Activated T-cell treated with anti-CD3 and anti-CD28 coated beads, Interleukin-2, amount 50 U/mL, for 24 hours (primary cell): ENCODE results near the gene TNS1.

ENCODE experiments used
- DNase-seq: peaks from one replicate; pipeline ENCODE4 v3.0.0-alpha.2; 2020
- H3K27ac Mint-ChIP-seq: 2 replicates; pipeline ENCODE4 v1.8.0; 2020; ENCODE audit warnings: mild to moderate bottlenecking, mixed read lengths
- H3K27me3 Mint-ChIP-seq: 2 replicates; pipeline ENCODE4 v1.8.0; 2020; ENCODE audit warnings: mixed read lengths
- H3K36me3 Mint-ChIP-seq: 2 replicates; pipeline ENCODE4 v1.8.0; 2020; ENCODE audit warnings: low read depth, mixed read lengths
- H3K4me1 Mint-ChIP-seq: 2 replicates; pipeline ENCODE4 v1.8.0; 2020; ENCODE audit warnings: low read depth, mixed read lengths
- H3K4me3 Mint-ChIP-seq: 2 replicates; pipeline ENCODE4 v1.8.0; 2020; ENCODE audit warnings: mild to moderate bottlenecking, moderate library complexity, mixed read lengths
- H3K9me3 Mint-ChIP-seq: 2 replicates; pipeline ENCODE4 v1.8.0; 2020; ENCODE audit warnings: mixed read lengths

Gene TNS1

DNA sequence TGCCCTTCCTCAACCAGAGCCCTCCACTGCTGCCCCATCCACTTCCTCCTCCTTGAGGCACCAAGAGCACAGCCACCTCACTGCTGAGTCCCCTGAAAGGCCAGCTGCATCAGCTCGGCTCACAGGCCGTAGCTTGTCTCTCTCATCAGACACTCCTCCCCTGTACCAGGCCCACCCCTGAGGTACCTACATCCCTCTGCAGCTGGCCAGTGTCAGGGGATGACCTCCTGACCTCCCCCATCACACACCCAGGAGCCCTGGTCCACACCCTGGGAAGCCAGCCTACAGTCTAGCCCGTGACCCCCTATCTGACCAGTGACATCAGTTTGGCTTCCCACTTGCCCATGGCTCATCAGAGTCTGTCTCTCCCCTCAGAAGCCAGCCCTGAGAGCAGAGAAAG, 205.6 kb downstream of the TNS1 start:
- no peaks in the 10 kb centered on the region for H3K9me3 Mint-ChIP-seq
- no peak overlapping the region for H3K27ac Mint-ChIP-seq
- no peaks in the 10 kb centered on the region for H3K4me1 Mint-ChIP-seq
- H3K27me3 Mint-ChIP-seq, result no peaks in the 10 kb centered on the region
- peak; percentile 9 for DNase-seq
- H3K36me3 Mint-ChIP-seq, result no peaks in the 10 kb centered on the region
- no peak overlapping the region for H3K4me3 Mint-ChIP-seq

DNA sequence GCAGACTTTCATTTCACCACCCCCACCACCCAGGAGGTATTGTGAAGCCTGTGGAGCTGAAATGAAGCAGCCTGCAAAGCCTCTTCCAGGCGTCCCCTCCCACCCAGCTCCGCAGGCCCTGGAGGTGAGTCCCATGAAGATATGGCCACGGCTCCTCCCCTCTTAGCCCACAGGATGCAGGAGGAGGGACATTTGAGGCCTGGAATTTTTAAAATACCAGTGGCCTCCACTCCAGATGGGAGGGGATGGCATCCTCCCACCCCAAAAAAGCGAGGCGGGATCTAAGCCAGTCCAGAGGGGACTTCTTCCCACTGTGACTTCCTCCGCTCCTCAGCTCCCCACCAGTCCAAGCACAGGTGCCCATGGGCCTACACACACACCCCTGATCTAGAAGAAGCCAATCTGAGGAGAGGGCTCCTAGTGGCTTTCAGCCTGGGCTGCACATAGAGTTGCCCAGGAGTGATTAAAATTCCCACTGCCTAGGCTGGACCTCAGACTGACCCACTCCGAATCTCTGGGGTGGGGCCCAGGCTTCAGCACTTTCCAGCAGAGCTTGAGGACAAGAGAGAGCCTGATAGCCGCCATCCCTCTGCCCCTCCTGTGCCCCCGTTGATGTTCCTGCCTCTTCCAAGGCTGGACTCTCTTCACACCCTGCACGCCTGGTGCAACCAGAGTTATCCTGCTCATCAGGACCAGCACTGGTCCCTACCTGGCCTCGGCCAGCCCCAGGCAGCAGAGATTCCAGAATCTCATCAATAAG, 206.9 kb downstream of the TNS1 start:
- Mint-ChIP-seq H3K36me3 (no peaks in the 10 kb centered on the region), H3K4me1 (no peaks in the 10 kb centered on the region), H3K4me3 (no peak overlapping the region), H3K27me3 (no peaks in the 10 kb centered on the region), H3K9me3 (no peaks in the 10 kb centered on the region), H3K27ac (no peak overlapping the region)
- peak; percentile 0 for DNase-seq

DNA sequence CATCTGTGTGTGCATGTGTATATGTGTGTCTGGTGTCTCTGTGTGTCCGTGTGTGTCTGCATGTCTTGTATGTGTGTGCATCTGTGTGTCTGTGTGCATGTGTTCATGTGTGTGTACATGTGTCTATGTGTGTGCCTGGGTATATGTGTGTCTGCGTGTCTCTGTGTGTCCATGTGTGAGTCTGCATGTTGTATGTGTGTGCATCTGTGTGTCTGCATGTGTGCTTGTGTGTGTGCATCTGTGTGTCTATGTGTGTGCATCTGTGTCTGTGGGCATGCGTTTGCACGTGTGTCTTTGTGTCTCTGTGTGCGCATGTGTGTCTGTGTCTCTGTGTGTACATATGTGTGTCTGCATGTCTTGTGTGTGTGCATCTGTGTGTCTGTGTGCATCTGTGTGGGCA, 207.7 kb downstream of the TNS1 start:
- no peak overlapping the region for H3K27ac Mint-ChIP-seq

DNA sequence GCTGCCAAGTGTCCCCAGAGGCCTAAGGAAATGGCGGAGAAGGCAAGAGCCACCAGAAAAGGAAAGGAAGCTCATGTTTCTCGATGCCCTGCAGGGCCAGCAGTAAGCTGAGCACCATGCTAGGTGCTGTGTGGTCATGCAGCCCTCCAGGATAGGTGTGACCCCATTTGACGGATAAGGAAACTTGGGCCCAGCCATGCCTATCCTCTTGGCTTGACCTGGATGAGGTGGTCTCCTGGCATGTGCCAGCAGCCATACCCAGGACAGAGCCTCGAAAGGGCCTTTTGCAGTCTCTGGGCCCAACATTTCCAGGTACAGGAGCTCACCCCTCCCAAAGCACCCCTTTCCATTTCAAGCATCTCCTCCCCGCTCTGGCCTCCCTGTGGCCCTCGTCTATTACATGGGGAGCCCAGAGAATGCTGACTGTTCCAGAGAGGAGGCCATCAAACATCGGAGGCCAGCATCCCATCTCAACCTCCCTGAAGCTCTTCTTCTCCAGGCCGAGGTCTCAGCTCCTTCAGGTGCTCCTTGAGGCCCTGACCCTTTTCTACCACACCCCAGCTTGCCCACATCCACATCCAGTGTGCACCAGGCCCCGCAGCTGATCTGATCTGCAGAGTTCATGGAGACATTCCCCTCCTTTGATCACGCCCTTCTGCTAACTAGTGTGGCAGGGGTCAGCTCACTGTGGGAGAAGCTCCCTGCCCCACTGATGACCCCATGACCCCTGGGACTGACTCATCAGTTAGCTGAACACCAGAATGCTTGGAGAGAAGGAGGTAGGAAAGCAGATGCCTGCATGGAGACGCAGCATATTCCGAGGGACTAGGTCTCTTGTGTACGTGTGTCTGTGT, 208.4 kb downstream of the TNS1 start:
- Mint-ChIP-seq H3K27ac (no peak overlapping the region), H3K4me3 (no peak overlapping the region), H3K9me3 (no peaks in the 10 kb centered on the region), H3K4me1 (peaks cover 9% of the 10 kb centered on the region), H3K27me3 (no peaks in the 10 kb centered on the region), H3K36me3 (no peaks in the 10 kb centered on the region)
- no peak for DNase-seq

More for the DNA sequence above, 207.7 kb downstream of the TNS1 start:
- DNase-seq, result no peak
- Mint-ChIP-seq H3K9me3 (no peaks in the 10 kb centered on the region), H3K4me1 (peaks cover 8% of the 10 kb centered on the region), H3K27me3 (no peaks in the 10 kb centered on the region), H3K36me3 (no peaks in the 10 kb centered on the region), H3K4me3 (no peak overlapping the region)

DNA sequence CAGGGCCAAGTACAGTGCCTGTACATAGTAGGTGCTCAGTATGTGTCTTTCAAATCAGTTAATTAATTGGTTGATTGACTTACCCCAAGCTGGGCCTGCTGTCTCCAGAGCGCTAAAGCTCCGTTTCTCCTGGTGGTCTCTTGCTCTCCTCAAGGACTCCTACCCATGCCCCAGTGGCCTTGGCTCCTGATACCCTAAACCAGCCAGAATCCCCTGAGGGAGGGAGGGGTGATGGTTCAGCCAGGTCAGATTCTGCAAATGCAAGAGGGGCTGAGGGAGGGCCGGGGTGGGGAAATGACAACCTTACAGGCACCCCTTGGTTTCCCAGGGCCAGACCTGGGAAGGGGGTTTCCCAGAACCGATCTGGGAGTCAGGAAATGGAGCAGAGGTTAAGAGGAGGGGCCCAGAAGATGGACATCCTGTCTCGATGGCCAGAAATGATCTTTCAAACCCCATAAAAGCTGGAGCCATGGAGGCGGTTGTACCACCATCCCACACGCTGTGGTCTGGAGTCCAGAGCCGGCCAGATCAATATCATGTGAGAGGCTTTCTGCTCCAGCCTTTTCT, 209.1 kb downstream of the TNS1 start:
- H3K4me3 Mint-ChIP-seq, result no peak overlapping the region
- DNase-seq, result no peak
- peaks cover 16% of the 10 kb centered on the region for H3K4me1 Mint-ChIP-seq
- no peak overlapping the region for H3K27ac Mint-ChIP-seq
- no peaks in the 10 kb centered on the region for H3K36me3 Mint-ChIP-seq
- no peaks in the 10 kb centered on the region for H3K9me3 Mint-ChIP-seq
- no peaks in the 10 kb centered on the region for H3K27me3 Mint-ChIP-seq

DNA sequence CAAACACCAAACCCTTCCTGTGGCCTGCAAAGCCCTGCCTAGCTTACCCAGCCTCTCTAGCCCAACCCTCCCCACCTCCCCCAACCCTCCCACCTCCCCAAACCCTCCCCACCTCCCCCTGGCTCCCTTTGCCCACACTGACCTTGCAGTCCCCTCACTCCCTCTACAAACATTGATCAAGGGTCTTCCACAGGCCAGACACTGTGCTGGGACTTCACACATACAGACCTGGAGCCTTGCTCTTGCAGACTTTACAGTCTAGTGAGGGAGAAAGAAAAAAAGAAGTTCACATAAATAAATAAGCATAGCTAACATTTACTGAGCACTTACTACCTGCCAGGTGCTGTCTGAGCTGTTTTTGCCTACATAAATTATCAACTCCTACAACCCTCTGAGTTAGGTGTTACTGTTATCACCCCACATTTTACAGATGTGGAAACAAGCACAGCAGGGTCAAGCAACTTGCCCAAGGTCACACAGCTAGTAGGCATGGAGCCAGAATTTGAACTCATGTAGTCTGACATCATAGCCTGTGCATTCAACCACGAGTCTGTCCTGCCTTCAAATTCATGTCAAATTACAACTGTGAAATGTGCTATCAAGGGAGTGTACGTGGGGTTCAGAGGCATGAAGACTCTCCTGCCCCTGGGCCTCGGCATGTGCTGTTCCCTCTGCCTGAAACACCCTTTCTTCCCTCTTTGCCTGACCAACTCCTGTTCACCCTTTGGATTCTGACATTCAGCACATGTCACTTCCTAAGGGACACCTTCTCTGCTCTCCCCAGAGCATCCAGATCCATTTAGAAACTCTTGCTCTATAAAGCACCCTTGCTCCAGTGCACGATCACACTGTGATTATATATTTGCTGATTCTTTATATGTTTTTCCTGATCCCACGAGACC, 209.9 kb downstream of the TNS1 start:
- no peak overlapping the region for H3K4me3 Mint-ChIP-seq
- DNase-seq, result no peak
- no peaks in the 10 kb centered on the region for H3K27me3 Mint-ChIP-seq
- no peaks in the 10 kb centered on the region for H3K9me3 Mint-ChIP-seq
- H3K36me3 Mint-ChIP-seq, result no peaks in the 10 kb centered on the region
- peaks cover 19% of the 10 kb centered on the region for H3K4me1 Mint-ChIP-seq
- H3K27ac Mint-ChIP-seq, result no peak overlapping the region

DNA sequence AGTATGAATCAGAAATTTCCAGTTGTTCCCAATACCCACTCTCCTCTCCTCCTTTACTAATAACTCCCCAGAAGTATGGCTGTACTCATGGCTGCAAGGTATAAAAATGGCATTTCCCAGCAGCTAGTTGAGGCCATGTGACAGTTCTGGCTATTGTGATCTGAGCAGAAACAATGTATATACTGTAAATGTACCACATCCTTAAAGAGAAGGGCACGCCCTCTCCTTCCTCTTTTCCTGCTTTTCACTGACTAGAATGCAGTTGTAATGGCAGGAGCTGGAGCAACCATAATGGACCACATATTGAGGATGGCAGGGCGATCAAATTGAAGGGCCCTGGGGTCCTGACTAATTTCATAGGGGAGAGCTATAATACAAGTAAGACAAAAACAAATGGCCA, 211.2 kb downstream of the TNS1 start:
- no peaks in the 10 kb centered on the region for H3K36me3 Mint-ChIP-seq
- no peaks in the 10 kb centered on the region for H3K9me3 Mint-ChIP-seq
- peaks cover 19% of the 10 kb centered on the region for H3K4me1 Mint-ChIP-seq
- DNase-seq, result no peak
- no peaks in the 10 kb centered on the region for H3K27me3 Mint-ChIP-seq
- no peak overlapping the region for H3K4me3 Mint-ChIP-seq
- H3K27ac Mint-ChIP-seq, result no peak overlapping the region

DNA sequence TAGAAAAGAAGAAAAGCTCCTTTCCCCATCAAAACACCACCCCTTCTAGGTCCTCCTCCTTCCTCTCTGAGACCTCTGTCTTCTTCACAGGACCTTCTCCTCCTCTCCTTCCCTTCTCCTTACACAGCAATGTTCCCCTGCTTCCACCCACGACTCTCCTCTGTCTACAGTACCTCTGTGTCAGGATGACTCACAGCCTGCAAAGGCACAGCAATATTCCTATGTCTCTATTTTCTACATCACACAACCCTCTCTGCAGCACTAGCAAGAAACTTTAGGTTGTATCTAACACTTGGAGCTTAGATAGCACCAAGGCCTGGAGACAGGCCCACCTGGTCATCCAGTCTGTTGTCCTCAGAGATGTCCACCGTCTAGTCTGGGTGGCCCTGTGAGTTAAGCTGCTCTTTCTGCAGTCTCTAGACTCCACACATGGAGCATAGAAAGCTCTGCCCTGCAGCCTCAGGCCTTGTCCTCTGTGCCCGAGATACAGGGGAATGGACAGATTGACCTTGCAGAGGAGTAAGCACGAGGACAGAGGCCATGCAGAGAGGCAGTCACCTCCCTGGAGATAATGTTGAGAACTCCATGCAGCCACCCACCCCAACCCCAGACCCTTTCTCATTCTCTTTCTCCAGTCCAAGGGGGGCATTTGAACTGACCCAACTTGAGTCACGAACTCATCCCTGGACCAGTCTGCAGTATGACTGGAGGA, 212.0 kb downstream of the TNS1 start:
- Mint-ChIP-seq H3K4me1 (peaks cover 19% of the 10 kb centered on the region), H3K9me3 (no peaks in the 10 kb centered on the region), H3K27me3 (no peaks in the 10 kb centered on the region), H3K4me3 (peak overlapping the region; percentile 73), H3K27ac (peak overlapping the region; percentile 15), H3K36me3 (no peaks in the 10 kb centered on the region)
- DNase-seq, result no peak

DNA sequence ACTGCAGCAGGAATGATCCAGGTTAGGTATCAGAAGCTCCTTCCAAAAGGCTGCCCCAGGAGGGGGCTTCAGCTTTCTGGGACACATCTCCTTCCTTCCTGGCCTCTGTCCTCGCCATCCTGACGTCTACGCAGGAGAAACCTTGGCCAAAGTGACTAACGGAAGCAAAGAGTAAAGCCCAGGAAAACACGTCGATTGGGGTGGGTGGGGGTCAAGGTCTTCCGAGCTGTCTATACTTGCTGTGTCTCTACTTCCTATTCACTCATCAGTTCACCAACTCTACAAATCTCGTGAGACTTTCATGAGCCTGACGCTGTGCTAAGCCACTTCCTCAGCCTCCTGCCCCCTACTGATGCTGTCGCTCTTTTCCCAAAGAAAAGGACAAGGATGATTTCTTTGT, 212.6 kb downstream of the TNS1 start:
- Mint-ChIP-seq H3K4me1 (peaks cover 22% of the 10 kb centered on the region), H3K4me3 (peak overlapping the region; percentile 73), H3K36me3 (no peaks in the 10 kb centered on the region), H3K9me3 (no peaks in the 10 kb centered on the region), H3K27me3 (no peaks in the 10 kb centered on the region), H3K27ac (peak overlapping the region; percentile 22)
- DNase-seq, result peak; percentile 40

DNA sequence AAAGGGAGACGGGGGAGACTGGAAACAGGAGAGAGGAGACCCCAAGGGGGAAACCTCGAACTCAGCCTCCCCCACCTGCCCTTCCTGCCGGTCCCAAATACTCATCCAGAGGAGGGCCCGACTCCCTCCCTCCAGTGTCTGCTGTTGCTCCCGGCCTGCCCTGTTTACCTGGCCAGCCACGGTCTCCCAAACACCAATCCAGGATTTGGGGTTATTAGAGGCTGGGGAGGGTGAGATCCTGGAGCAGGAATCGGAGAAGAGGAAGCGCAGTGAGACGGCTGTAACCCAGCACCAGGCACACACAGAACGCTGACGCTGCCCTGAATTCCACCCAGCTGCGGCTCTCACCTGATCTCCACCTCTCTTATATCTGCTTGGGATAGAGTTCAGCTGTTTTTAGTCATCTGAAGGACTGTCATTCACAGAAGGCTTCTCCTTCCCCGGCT, 213.0 kb downstream of the TNS1 start:
- H3K9me3 Mint-ChIP-seq, result no peaks in the 10 kb centered on the region
- H3K4me3 Mint-ChIP-seq, result peak overlapping the region; percentile 73
- peaks cover 23% of the 10 kb centered on the region for H3K4me1 Mint-ChIP-seq
- DNase-seq, result peak; percentile 40
- no peaks in the 10 kb centered on the region for H3K27me3 Mint-ChIP-seq
- no peaks in the 10 kb centered on the region for H3K36me3 Mint-ChIP-seq
- H3K27ac Mint-ChIP-seq, result peak overlapping the region; percentile 15

DNA sequence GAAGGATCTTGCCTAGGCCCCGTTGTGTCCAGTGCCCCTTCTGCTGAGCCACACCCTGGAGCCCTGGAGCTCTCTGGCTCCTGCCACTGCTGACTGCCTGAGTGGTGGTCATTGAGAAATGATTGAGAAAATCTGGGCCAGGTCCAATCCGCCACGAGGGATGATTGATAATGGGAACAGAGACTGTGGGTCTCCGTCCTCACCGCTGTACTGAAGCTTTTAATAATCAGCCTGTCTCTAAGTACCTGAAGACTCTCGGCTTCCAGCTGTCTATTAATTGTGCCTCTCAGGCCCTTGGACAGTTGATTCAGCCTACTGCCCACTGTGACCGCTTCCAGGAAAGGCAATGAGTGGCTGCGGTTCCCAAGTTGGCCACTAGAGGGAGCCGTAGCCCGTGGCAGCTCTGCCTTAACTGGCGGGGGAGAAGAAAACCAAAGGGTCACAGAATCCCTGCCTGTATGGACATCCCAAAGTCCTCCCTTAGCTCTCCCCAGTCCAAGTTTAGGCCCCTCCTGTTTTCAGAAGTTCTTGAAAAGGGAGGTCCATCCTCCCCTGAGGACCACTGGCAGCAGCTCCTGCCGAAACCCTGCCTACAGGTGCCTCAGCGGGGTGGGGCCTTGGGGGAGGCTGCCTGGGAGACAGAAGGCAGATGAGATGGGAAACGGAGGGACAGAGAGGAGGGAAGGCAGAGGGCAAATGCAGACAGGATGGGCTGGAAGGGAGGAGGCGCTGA, 213.6 kb downstream of the TNS1 start:
- peaks cover 23% of the 10 kb centered on the region for H3K4me1 Mint-ChIP-seq
- H3K4me3 Mint-ChIP-seq, result peak overlapping the region; percentile 73
- H3K27ac Mint-ChIP-seq, result no peak overlapping the region
- H3K9me3 Mint-ChIP-seq, result no peaks in the 10 kb centered on the region
- DNase-seq, result peak; percentile 86
- no peaks in the 10 kb centered on the region for H3K27me3 Mint-ChIP-seq
- no peaks in the 10 kb centered on the region for H3K36me3 Mint-ChIP-seq

DNA sequence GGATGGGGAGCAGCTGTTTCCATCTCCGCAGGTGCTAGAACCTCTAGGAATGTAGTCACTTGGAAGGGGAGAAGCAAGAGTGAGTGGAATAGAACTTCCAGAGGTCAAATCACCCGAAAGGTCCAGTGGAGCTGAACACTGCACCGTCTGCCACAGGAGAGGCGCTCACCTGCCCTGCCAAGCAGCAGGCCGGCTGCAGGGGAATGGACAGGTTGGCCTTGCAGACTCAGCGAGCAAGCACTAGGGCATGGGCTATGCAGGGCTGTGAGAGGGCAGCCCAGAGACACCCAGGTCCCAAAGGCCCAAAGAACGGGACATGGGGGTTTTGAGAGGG, 214.2 kb downstream of the TNS1 start:
- no peak overlapping the region for H3K27ac Mint-ChIP-seq
- H3K4me1 Mint-ChIP-seq, result peaks cover 23% of the 10 kb centered on the region
- no peak overlapping the region for H3K4me3 Mint-ChIP-seq
- no peak for DNase-seq
- no peaks in the 10 kb centered on the region for H3K9me3 Mint-ChIP-seq
- H3K27me3 Mint-ChIP-seq, result no peaks in the 10 kb centered on the region
- H3K36me3 Mint-ChIP-seq, result no peaks in the 10 kb centered on the region

DNA sequence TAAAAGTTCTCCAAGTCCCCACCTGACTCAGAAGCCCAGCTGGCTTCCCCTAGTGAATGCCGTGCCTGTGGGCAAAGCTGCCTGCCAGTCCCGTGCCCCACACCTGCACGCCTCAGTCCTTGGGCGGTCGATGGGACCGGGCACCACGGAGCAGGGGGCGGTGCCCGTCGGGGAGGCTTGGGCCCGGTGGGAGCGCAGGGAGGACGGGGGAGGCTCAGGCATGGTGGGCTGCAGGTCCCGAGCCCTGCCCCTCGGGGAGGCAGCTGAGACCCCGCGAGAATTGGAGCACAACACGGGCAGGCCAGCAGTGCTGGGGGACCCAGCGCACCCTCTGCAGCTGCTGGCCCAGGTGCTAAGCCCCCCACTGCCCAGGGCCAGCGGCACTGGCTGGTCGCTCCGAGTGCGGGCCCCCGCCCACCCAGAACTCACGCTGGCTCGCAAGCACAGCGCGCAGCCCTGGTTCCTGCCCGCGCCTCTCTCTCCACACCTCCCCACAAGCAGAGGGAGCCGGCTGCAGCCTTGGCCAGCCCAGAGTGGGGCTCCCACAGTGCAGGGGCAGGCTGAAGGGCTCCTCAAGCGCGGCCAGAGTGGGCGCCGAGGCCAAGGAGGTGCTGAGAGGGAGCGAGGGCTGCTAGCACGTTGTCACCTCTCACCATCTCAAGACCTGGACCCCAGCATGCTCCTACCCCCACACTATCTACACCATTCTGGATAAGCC, 215.5 kb downstream of the TNS1 start:
- H3K4me3 Mint-ChIP-seq, result no peak overlapping the region
- no peaks in the 10 kb centered on the region for H3K36me3 Mint-ChIP-seq
- H3K27me3 Mint-ChIP-seq, result no peaks in the 10 kb centered on the region
- DNase-seq, result no peak
- H3K4me1 Mint-ChIP-seq, result peaks cover 23% of the 10 kb centered on the region
- H3K27ac Mint-ChIP-seq, result no peak overlapping the region
- H3K9me3 Mint-ChIP-seq, result peaks cover 8% of the 10 kb centered on the region
